ENCODE data around the gene PDE4B.

PDE4B gene

DNA sequence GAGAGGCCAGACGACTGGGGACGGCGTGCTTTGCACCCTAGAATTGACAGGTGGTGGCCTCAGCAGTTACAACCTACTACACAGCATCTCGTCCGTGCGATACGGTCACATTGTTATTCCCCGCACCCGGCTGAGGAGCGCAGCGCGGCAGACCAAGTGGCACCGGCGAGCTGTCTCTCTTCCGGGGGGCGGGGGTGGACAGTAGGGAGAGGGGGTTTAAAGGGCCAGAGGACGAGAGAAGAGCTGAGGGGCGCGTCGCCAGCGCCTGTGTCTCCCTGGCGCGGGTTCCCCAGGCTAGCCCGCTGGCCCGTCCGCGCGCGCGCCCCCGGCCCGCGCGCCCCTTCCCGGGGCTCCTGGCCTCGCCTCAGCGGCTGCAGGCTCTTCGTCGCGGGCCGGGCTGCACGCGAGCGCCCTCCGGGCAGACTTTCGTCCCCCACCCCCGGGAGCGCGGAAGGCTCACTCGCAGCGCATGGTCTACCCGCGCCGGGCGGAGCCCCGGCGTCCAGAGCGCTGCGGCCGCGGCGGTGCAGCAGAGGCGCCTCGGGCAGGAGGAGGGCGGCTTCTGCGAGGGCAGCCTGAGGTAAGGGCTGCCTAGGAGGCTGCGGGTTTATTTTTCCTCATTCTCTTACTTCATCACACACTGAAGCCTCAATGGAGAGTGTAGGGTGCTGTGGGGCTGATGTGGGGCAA, at the start of gene PDE4B:
Gene PDE4B, plus strand, starts transcription at position 227 of the 690 bp plus-strand sequence.
- DNase-seq, result no peak

DNA sequence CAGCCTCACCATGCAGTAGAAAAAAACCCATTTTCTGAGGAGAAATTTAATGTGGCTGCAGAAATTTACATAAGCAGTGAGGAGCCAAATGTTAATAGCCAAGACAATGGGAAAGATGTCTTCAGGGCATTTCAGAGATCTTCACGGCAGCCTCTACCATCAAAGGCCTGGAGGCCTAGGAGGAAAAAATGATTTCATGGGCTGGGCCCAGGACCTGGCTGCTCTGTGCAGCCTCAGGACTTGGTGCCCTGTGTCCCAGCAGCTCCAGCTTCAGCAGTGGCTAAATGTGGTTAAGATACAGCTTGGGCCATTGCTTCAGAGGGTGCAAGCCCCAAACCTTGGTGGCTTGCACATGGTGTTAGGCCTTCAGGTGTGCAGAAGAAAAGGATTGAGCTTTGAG, 48.0 kb upstream of the PDE4B start:
- DNase-seq, result no peak

DNA sequence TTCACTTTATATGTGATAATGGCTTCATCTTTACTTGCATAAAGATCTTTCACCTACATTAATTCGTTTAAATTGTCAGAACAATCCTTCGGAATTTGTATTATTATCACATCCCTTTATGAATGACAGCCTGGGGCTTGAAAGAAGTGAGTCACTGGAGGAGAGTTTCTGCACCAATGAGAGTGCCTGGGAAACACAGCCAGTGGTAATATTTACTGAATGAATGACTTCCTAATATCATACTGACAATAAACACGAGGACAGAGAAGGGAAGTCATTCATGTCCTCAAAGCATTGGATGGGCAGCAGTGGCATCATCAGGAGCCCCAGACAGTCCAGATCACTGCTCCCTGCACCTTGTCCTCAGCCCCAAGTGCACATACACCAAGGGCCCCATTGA, 40.7 kb upstream of the PDE4B start:
- DNase-seq, result no peak

DNA sequence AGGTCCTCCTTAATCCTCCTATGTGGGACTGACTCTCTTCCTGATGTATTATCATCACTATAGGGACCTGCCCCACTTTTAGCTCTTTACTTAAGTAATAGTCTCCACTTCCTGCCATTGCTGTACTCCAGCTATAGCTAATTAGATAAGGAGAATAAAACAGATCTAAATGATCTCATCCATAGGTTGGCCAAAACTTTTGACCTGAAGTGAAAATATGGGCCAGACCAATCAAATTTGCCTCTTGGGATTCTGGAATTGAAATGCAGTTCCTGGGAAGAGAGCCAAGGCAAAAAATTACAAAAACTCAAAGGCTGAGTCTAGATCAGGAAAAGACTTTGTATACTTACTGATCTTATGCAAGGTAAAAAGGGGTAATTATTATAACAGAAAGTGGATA, 36.1 kb upstream of the PDE4B start:
- DNase-seq, result no peak

DNA sequence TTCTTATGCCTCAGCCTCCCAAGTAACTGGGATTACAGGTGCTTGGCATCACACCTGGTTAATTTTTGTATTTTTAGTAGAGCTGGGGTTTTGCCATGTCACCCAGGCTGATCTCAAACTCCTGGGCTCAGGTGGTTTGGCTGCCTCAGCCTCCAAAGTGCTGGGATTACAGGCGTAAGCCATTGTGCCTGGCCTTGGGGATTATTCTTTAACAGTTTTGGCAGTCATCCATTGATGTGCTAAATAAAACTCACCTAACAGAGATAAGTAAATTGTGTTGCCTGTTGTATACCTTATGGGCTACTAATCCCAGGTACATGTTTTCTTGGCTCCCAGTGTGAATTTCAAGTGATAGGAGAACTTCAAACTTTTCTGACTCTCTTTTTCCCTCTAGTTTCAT, 35.2 kb upstream of the PDE4B start:
- DNase-seq, result no peak

DNA sequence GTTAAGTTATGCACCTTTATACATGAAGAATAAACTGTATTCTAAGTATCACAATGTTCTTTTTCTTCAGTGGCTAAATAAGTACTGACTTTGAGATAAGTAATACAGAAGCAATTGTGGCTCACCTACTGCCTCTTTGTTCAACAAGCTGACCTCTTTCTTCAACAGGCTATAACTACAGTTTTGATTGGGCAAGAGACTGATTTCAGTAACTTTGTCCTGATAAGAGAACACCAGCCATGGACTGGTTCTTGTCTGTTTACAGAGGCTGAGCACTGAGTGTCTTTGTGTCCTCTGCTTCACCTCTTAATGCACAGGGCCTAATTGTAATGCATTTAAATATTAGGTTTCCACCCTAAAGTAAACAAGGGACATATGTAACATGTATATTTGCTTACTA, 34.6 kb upstream of the PDE4B start:
- no peak for DNase-seq

DNA sequence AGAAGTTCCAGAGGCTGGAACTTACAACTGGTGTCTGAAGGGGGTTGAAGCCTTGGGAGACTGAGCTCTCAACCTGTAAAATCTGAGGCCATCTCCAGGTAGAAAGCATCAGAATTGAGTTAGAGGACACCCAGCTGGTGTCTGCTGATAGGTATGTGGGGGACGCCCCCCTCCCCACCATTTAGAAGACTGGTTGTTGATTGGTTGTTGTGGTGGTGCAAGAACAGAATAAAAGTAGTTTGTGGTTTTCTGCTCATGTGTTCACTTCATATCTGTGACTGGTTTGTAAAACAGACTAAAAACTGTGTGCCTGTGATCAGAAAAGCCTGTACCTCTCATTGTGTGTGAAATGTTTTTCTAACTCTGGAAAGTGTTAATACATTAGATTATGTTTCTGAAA, 33.2 kb upstream of the PDE4B start:
- DNase-seq, result no peak

DNA sequence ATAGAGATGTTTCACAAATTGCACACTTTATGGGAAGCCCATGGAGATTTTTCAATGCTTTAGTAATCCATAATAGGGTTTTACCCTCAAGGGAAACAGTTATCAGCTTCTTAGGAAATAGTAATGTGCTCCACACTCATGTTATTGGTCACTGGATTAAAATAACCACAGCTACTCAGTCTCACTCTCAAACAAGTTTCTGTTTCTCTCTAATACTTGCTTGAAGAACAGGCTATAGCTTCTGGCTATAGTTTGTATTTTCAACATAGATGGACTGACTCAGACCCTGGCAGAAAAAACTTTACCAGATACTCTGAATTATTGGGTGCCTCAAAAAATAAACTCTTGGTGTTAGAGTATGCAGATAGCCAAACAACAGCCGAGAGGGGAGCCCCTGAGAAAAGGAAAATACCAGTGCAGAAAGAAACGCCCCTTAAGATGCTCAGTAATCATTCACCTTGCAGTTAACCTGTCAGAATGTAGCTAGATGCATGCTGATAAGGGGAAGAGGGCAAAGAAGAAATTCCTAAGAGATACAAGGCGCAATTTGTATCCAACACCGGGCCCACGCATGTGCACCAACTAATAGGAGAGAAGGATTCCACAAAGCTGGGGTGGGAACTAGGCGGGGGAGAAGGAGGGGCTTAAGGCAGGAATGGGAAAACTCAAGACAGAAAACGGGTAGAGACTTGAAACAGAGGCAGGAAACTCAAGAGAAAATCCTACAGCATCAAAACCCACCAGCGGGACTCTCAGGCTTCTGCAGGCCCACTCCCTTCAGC, 30.4 kb upstream of the PDE4B start:
- DNase-seq, result no peak

DNA sequence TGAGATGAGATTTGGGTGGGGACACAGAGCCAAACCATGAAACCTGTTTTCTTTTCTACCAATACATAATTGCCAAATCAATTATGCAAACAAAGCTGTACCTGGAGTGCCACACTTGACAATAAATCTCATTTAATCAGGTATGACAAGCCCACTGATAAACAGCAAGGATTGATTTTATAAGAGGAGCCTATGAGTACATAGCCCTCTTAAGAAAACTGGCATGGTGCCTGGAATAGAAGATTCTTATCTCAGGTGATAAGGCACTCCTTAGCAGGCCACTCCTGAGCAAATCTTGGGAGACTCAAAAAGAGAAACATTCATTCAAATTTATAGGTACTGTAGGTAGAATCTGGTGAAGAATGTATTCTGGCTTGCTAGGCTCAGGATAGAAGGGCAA, 28.6 kb upstream of the PDE4B start:
- DNase-seq, result no peak

DNA sequence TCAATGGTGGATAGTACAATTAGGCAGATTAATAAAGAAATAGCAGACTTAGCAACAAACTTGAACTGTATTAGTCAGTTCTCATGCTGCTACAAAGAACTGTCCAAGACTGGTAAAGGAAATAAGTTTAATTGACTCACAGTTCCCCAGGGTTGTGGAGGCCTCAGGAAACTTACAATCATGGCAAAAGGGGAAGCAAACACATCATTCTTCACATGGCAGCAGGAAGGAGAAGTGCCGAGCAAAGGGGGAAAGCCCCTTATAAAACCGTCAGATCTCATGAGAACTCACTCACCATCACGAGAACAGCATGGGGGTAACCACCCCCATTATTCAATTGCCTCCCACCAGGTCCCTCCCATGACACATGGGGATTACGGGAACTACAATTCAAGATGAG, 27.1 kb upstream of the PDE4B start:
- no peak for DNase-seq

DNA sequence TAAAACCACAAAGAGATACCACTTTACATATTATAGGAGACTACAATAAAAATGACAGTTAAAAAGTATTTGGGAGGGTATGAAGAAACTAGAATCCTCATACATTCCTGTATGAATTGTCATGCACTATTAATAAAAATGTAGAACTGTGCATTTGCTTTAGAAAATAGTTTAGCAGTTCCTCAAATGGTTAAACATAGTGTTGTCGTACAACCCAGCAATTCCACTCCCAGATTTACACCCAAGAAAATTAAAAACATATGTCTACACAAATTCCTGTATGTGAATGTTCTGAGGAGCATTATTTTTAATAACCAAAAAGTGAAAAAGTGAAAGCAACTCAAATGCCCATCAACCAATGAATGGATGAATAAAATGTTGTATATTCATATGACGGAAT, 23.1 kb upstream of the PDE4B start:
- no peak for DNase-seq

DNA sequence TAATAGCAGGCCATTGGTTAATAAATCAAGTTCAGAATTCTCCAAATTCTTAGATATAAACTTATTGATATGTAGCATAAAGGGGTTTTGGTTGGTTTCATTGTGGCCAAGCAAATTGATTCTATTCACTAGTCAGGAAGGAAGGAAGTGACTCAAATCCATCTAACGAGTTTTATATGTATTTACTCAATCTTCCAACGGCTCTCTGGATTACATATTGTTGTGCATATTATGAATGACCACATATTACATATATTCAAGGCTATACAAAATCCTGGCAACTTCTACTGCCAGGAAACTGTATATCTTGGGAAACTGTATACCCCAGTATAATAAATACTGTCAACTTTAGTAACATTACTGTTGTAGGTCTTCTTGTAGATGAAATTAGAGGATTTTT, 20.1 kb upstream of the PDE4B start:
- DNase-seq, result no peak

DNA sequence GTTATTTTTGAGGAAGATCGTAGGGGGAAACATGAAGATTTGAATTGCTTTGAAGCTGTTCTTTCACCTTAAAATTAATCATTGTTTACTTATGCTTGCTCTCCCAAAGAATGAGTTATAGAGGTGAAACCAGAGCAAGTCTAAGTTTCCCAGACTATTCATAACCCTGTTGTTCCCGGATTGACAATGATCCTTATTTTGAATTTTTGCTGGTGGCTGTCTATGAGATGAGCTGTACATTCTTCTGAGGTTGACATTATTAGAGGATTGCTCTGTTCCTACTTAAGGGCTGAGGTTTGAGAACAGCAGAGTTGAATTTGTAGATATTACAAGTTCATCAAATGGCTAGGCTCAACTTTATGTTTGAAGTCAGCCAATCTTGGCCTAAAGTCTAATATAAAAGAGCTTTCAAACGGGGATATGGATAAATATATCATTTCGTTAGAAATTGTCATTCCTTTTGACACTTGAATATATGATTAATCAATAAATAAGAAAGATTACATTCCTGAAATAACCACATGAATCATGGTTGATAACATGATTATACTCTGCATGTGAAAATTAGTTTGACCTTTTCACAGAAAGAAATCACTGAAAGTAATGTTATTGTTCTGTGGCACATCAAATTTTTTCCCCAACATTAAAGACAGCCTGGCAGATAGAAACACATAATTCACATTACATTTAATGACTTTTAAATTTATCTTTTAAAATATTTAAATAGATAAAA, 19.1 kb upstream of the PDE4B start:
- DNase-seq, result no peak

DNA sequence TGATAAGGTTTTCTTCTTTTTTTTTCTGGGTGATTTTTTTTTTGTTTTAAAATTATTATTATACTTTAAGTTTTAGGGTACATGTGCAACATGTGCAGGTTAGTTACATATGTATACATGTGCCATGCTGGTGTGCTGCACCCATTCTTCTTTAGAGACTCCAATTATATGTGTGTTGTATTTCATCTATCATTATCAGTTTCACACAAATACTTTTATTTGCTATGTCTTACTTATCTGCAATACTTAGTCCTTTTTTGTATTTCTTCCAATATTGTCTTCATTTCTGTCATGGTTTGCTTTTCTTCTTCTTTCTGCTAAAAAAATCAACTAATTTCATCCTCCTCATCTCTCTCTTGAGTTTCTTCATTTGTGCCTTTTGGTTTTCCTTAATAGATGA, 3.9 kb upstream of the PDE4B start:
- DNase-seq, result no peak

DNA sequence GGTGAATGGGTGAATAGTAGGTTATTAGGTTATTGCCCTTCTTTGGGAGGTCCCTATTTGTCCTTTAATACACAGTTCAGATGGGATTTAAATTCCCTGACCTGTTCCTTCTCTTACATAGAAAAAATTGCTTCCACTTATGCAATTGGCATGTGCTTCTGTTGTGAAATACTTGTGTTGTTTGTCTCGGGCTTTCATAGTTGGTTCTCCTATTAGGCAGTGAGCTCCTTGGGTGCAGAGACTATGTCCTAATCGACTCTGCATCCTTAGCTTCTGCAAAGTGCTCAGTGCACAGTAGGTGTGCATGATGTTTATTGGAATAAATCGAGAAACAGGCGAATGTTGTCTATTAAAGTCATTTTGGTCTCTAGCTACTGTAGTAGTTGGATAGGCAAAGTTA, 1.3 kb upstream of the PDE4B start:
- DNase-seq, result no peak

DNA sequence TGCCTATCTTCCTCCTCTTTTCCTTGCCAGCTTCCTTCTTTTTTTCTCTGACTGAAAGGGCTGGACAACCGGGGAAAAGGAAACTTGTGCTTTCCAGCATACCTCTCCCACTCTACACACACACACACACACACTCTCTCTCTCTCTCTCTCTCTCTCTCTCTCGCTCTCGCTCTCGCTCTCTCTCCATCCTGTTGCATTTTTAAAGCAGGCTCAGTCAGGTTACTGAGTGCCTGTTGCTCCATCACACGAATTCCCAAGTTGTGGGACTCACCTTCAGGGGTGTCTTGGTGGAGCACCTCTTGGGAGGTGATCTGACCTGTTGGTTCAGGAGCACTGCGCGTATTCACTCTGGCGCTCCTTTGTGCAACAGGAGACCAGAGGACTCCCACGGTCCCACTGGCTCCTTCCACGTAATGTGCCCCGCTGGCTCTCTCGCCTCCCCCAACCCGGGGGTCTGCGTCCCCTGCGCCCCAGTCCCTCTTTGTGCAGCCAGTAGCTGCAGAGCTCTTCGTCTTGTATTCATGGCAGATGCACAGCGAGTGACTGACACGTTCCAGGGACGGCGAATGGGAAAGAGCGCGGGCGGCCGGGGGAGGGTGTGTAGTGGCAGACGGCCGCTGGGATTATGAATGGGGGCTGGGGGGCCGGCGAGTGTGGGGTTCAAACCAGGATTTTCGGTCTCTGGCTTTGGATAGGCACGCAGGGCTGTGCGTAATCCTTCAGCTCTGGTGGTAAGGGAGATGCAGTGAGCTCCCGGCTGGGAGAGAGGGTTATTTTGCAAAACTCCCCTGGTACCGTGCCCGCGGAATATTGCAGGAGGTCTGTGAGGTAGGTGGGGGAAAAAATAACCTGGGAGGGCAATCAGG, 660 bp upstream of the PDE4B start:
- no peak for DNase-seq

DNA sequence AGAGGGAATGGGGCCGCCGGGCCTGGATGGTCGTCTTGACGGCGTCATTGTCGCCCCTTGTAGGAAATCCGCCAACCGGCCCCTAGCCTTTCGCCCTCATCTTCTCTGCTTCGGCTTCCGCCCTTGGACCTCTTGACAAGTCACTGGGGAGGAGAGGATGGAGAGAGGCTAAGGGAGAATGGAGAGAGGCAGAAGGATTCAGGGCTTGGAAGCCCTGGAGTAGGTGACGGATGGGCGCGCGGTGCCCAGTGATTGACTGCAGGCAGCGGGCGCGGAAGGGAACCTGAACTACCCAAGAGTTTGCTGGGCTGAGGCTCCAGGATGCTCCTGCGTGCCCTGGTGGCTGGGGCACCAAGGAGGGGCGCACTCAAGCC, 651 bp downstream of the PDE4B start:
- DNase-seq, result no peak

DNA sequence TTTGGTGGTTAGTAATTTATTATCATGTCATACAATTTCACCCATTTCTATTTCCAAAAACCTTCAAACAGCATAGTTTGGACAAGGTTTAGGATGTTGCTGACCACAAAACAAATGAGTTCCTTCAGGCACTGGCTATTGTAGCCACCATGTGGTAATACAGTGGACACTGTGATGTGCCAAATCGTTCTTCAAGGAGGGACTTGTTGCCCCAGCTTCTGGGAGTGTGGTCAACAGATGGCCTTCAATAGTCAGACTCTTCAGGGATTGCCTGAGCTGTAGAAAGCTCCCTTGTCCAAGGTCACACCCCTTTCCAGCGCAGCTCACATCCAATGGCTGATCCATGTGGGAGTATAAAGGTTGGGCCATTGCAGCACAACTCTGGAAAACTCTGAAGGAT, 2.6 kb downstream of the PDE4B start:
- DNase-seq, result no peak

DNA sequence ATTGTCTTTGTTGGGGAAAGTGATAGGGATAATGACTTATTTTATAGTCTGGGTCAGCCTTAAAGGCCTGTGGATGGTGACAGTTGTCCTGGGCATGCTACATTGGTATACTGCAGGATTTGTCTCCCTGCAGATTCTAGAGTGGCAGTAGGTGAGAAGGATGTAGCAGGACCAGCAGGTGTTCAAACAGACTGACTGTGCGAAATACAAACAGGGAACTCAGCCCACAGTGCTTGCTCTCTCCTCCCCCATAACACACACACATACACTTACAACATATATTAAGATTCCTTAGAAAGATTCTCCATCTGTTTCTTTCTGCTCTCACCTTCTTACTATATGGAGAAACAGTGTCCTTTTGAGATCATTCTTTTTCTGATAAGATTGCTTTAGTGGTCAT, 6.9 kb downstream of the PDE4B start:
- no peak for DNase-seq

DNA sequence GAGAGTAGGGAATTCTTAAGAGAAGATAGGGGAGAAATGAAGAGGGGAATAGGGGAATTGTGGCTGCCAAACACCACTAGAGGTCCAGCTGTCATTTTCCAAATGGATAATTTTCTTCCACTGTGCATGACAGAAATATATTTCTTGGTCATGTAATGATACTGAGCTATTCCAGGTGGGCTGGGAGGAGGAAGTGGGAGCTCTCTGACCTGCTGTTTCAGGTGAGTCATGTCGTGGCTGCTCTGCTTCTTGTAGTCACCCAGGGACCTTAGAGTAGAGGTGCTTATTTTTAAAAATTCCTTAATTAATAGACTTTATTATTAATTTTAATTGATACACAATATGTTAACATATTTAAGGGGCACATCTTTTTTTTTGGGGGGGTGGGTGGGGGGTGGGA, 11.9 kb downstream of the PDE4B start:
- DNase-seq, result no peak

DNA sequence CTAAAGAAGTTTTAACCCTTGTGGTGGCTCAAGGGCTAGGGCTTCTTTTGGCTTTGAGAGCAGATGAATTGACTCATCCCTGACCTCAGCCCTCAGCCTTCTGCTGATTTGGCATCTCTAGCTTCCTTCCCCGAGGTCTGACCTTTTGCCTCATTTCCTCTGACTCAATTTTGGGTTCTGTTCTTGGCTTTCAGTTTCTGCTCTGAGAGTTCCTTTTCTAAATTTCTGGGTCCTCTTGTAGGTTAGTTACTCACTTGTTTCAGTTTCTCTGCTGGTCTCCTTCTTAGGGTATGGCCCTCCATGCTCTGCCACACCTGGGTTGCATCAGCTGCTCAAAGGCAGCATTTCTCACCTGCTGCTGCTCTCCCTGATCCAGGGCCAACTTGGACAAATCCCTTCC, 19.4 kb downstream of the PDE4B start:
- DNase-seq, result peak; percentile 38 to 65

DNA sequence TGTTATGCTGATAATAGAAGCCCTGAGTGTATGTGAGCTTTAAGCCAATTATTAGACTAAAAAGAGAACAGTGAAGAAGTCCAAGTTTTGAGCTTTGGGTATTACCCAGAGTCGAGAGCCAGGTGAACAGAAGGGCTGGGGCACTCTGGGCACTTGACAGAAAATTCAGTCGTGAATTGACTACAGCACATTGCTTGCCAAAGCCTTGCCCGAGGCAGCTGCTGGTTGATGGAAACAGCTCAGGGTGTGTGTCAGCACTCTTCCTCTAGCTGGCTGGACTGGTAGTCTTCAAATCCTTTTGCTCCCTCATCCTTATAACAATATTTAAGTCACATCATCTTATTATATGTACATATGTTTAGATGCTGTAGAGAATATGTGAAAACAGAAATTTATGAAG, 21.3 kb downstream of the PDE4B start:
- DNase-seq, result no peak

DNA sequence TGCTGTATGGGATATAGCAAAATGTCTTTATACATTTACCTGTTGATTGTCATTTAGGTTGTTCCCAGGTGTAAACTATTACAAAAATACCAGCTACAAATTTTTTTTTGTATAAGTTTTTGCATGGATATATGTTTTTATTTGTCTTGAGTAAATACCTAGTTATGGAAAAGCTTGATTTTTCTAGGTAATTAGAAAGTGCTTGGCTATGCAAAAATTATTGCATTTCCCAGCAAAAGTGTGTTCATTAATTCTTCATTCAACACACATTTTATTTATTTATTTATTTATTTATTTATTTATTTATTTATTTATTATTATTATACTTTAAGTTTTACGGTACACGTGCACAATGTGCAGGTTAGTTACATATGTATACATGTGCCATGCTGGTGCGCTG, 22.1 kb downstream of the PDE4B start:
- DNase-seq, result no peak

All from CD4-positive, alpha-beta T cell treated with Interleukin-4 for 1 hour (primary cell).